HFF-Myc (cell line): ENCODE measurements around the gene MYLK.

ENCODE experiments used
- DNase-seq: peaks from one replicate; pipeline ENCODE4 v3.0.0-alpha.2; 2011; ENCODE audit warnings: low read depth; ENCODE audit errors: extremely low read depth
- H3K4me3 ChIP-seq: replicated peaks from 2 replicates; pipeline ENCODE4 v1.5.1; 2011; ENCODE audit warnings: low read depth, mild to moderate bottlenecking, control low read depth, low read length
- CTCF ChIP-seq: IDR thresholded peaks from 2 replicates; pipeline ENCODE4 v1.5.1; 2012; ENCODE audit warnings: mild to moderate bottlenecking, low read depth, low read length, control low read depth; ENCODE audit errors: missing control alignments

Gene MYLK

DNA sequence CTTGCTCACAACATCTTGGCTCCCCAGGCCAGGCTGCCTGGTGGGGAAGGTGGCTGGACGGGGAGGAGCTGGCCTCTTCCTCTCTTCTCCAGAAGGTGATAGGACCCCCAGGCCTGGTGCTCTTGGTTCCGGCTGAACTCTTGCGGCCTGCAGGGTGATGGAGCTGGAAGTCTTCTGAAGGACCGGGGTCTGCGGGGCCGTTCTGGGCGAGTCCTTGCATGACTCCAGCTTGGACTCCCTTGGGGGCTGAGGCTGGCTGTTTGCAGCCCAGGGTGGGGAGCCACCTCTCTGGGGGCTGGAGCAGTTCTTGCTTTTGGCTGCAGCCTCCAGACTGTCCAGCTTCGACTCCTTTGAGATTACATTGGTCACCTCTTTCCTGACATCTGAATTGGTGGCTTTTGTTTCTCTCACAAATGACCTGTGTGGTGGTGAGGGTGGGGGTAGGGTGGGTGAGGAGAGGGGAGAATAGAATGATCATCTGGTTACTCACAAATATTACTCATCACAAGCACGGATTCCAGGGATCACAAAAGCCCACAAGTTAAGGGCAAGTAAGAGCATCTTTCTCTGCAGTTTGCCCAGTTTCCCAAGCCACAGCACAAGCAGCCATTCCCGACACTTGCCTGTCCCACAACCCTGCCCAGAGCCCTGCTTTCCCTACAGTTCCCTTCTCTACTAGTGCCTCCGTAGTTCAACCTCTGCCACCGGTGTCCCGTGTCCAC lies 150.2 kb downstream of the MYLK start:
- no peak overlapping the region for H3K4me3 ChIP-seq
- DNase-seq = peak; percentile 73
- no peak for TF ChIP-seq CTCF

- no peak overlapping the region for H3K4me3 ChIP-seq
- DNase-seq = no peak
- TF ChIP-seq CTCF = no peak
Measured at GRCh38 chr3:123733341-123733740, 150.8 kb downstream of the MYLK start.

DNA sequence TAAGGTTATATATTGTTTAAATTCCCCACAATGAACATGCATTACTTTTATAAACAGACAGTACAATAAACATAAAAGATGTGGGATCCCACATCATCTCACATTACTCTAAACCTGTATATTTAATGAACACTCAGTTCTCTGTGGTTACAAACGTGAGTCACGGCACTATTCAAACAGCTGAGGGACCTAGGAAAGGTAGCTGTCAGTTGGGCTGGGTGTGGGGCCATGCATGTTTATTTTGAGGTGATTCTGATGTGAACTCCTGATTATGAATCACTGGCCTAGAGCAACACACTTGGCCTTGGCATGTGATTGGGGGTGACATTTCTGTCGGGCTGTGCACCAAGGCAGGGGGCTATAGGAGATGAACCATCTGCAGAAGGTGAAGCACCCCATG lies 151.7 kb downstream of the MYLK start:
- peak; percentile 68 for DNase-seq
- no peak for TF ChIP-seq CTCF
- no peak overlapping the region for H3K4me3 ChIP-seq

DNA sequence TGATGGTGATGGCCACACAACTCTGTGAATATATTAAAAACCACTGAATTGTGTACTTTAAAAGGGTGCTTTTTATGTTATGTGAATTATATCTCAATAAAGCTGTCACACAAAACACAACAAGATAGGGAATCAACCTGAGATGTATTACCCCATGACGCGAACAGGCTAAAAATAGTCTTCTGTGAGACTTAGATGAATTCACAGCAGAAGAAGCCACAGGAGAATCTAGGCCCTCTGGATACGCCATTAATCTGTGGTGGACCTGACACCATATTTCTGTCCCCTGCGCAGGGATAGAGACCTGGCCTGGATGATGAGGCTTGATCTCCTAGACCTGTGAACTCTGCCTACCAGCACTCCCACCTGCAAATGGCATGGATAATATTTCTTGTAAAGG lies 153.3 kb downstream of the MYLK start:
- no peak for DNase-seq
- no peak overlapping the region for H3K4me3 ChIP-seq
- TF ChIP-seq CTCF = no peak

GRCh38 chr3:123728991-123729390 lies 155.1 kb downstream of the MYLK start:
- TF ChIP-seq CTCF = no peak
- DNase-seq = no peak
- no peak overlapping the region for H3K4me3 ChIP-seq

DNA sequence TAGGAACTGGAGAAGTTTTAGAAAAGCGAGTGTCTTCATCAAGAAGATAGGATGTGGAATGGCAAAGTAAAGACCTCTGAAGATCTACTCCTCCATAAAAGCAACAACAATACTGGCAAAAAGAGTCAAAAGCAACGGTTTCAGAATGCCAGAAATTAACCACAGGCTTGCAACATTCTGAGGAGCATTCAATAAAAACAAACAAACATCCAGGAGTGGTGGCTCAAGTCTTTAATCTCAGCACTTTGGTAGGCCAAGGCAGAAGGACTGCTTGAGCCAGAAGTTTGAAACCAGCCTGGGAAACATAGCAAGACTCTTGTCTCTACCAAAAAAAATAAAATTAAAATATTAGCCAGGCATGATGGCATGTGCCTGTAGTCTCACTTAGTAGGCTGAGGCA lies 156.1 kb downstream of the MYLK start:
- DNase-seq = no peak
- no peak for TF ChIP-seq CTCF
- H3K4me3 ChIP-seq = no peak overlapping the region
